Raji (cell line): Measurements from ENCODE around the gene EXOC2.

Experiments
- POLR2A ChIP-seq: IDR thresholded peaks from 2 replicates; pipeline ENCODE4 v1.6.1; 2011; ENCODE audit warnings: low read depth, low read length, control low read depth; ENCODE audit not compliant: insufficient read depth

The EXOC2 gene

GRCh38 chr6:475314-475713, 217.6 kb downstream of the EXOC2 start:
- TF ChIP-seq POLR2A: no peak

- TF ChIP-seq POLR2A: no peak
Observed at GRCh38 chr6:474453-475185, 218.3 kb downstream of the EXOC2 start.

- no peak for TF ChIP-seq POLR2A
Observed at GRCh38 chr6:473768-474452, 219.0 kb downstream of the EXOC2 start.

GRCh38 chr6:473356-473755, 219.6 kb downstream of the EXOC2 start:
- no peak for TF ChIP-seq POLR2A

GRCh38 chr6:470901-471448, 222.0 kb downstream of the EXOC2 start:
- no peak for TF ChIP-seq POLR2A

- TF ChIP-seq POLR2A: no peak
Observed at GRCh38 chr6:470051-470900, 222.7 kb downstream of the EXOC2 start.

GRCh38 chr6:467671-468082, 225.3 kb downstream of the EXOC2 start:
- no peak for TF ChIP-seq POLR2A

GRCh38 chr6:467111-467510, 225.8 kb downstream of the EXOC2 start:
- TF ChIP-seq POLR2A: no peak

- TF ChIP-seq POLR2A: no peak
Observed at GRCh38 chr6:466564-466963, 226.4 kb downstream of the EXOC2 start.

GRCh38 chr6:465531-466348, 227.2 kb downstream of the EXOC2 start:
- no peak for TF ChIP-seq POLR2A

- no peak for TF ChIP-seq POLR2A
Observed at GRCh38 chr6:456887-457286, 236.1 kb downstream of the EXOC2 start.

GRCh38 chr6:456358-456867, 236.5 kb downstream of the EXOC2 start:
- no peak for TF ChIP-seq POLR2A

GRCh38 chr6:455835-456234, 237.1 kb downstream of the EXOC2 start:
- TF ChIP-seq POLR2A: no peak

- no peak for TF ChIP-seq POLR2A
Observed at GRCh38 chr6:455006-455585, 237.8 kb downstream of the EXOC2 start.
